GM23248 (cell line): Measurements from ENCODE around the gene NENF. TPM values are rescaled to one million over a fixed set of nuclear protein-coding genes. Genes with fewer than 3 reads are reported as not detected.

Experiments
- DNase-seq: peaks from one replicate; pipeline ENCODE4 v3.0.0-alpha.2; 2015
- H2AFZ ChIP-seq: fragments of 200-600 bp; sonication (generic); 2 replicates; pipeline ENCODE4 v1.6.1; 2016; ENCODE audit warnings: antibody characterized with exemption
- H3F3A ChIP-seq: fragments of 200-600 bp; sonication (generic); 2 replicates; pipeline ENCODE4 v1.6.1; 2016; ENCODE audit warnings: mild to moderate bottlenecking, antibody characterized with exemption, mixed run types; ENCODE audit not compliant: insufficient read depth
- H3K27ac ChIP-seq: fragments of 200-600 bp; sonication (generic); 2 replicates; pipeline ENCODE4 v1.5.1; 2016; ENCODE audit warnings: mild to moderate bottlenecking
- H3K27me3 ChIP-seq: fragments of 200-600 bp; sonication (generic); replicated peaks from 2 replicates; pipeline ENCODE4 v1.6.1; 2016; ENCODE audit warnings: mild to moderate bottlenecking; ENCODE audit not compliant: insufficient read depth
- H3K36me3 ChIP-seq: fragments of 200-600 bp; sonication (generic); 2 replicates; pipeline ENCODE4 v1.6.1; 2016; ENCODE audit warnings: low read depth, mild to moderate bottlenecking
- H3K4me1 ChIP-seq: fragments of 200-600 bp; sonication (generic); 2 replicates; pipeline ENCODE4 v1.6.1; 2016; ENCODE audit warnings: mild to moderate bottlenecking; ENCODE audit not compliant: insufficient read depth
- H3K4me2 ChIP-seq: fragments of 200-600 bp; sonication (generic); one replicate; pipeline ENCODE4 v1.6.1; 2016; ENCODE audit warnings: mild to moderate bottlenecking; ENCODE audit not compliant: unreplicated experiment
- H3K4me3 ChIP-seq: fragments of 200-600 bp; sonication (generic); 2 replicates; pipeline ENCODE4 v1.5.1; 2016; ENCODE audit warnings: mild to moderate bottlenecking
- H3K79me2 ChIP-seq: fragments of 200-600 bp; sonication (generic); 2 replicates; pipeline ENCODE4 v1.6.1; 2016; ENCODE audit warnings: mild to moderate bottlenecking; ENCODE audit not compliant: insufficient read depth
- H3K9ac ChIP-seq: fragments of 200-600 bp; sonication (generic); 2 replicates; pipeline ENCODE4 v1.6.1; 2016; ENCODE audit warnings: mild to moderate bottlenecking
- H3K9me2 ChIP-seq: fragments of 200-600 bp; sonication (generic); 2 replicates; pipeline ENCODE4 v1.6.1; 2016; ENCODE audit warnings: mixed run types, mild to moderate bottlenecking, moderate library complexity; ENCODE audit not compliant: insufficient read depth
- H3K9me3 ChIP-seq: fragments of 200-600 bp; sonication (generic); one replicate; pipeline ENCODE4 v1.6.1; 2017; ENCODE audit warnings: low read depth
- H4K20me1 ChIP-seq: fragments of 200-600 bp; sonication (generic); 2 replicates; pipeline ENCODE4 v1.6.0; 2016; ENCODE audit not compliant: insufficient read depth
- EZH2 ChIP-seq: fragments of 200-600 bp; sonication (generic); IDR thresholded peaks from 2 replicates; pipeline ENCODE4 v1.6.1; 2018; ENCODE audit warnings: antibody characterized with exemption, mild to moderate bottlenecking; ENCODE audit not compliant: insufficient read depth, poor library complexity, severe bottlenecking
- EZH2phosphoT487 ChIP-seq: fragments of 200-600 bp; sonication (generic); IDR thresholded peaks from 2 replicates; pipeline ENCODE4 v1.6.1; 2018; ENCODE audit warnings: antibody characterized with exemption, moderate library complexity, mild to moderate bottlenecking, low read depth; ENCODE audit not compliant: insufficient read depth
- WGBS, 2 experiments: methylation state at CpG; one replicate each; pipeline ENCODE4 v1.1.6; 2015 to 2017; ENCODE audit warnings: low lambda C conversion rate in 2 of 2, low coverage in 1 of 2; ENCODE audit errors: missing lambda C conversion rate in 2 of 2; 5-methylcytosine and 5-hydroxymethylcytosine counted together
- in situ Hi-C: fragments of 300-500 bp; cut with MboI; formaldehyde crosslinking; loops from 2 replicates; pipeline ENCODE4 v1.15.0; 2020
- polyA plus RNA-seq: library from polyadenylated mRNA; unstranded; fragments of >200 nt; fragmentation: Nextera tagmentation; extraction: Ambion mirVana; gene quantifications from 2 replicates; pipeline ENCODE4 v1.2.1, GENCODE V29; 2016
- total RNA-seq: library from RNA; depleted of rRNA; stranded (reverse); fragments of >200 nt; shearing (Covaris generic); gene quantifications from 2 replicates; pipeline ENCODE4 v1.2.3, GENCODE V29; 2014

The NENF gene
- total and polyA plus RNA-seq, 2 experiments from 2014 or later, result 86.9 to 162 TPM

GRCh38 chr1:212453156-212453857 is 20.6 kb downstream of the NENF start:
- in situ Hi-C loops, result loop anchor here (10.0 to 25.0 kb wide), 3 partner anchors 389 to 769 kb away; no protein-coding TSS in a partner anchor
- Histone ChIP-seq H2AFZ (no peak overlapping the region), H3K79me2 (no peaks in the 10 kb centered on the region)

GRCh38 chr1:212454741-212455140 is 22.0 kb downstream of the NENF start:
- no peaks in the 10 kb centered on the region for H3K27me3 ChIP-seq
- H3K4me2 ChIP-seq, result no peak overlapping the region
- in situ Hi-C loops, result loop anchor here (10.0 to 25.0 kb wide), 3 partner anchors 390 to 770 kb away; no protein-coding TSS in a partner anchor
- H3K4me3 ChIP-seq, result no peak overlapping the region
- no peak for DNase-seq
- H4K20me1 ChIP-seq, result no peaks in the 10 kb centered on the region
- no peaks in the 10 kb centered on the region for H3K9me2 ChIP-seq
- TF ChIP-seq EZH2 (no peak), EZH2phosphoT487 (no peak)
- H3F3A ChIP-seq, result no peaks in the 10 kb centered on the region
- WGBS, 2 experiments, result 81 to 86% methylated on average over 3 of the region's 3 CpGs
- H3K36me3 ChIP-seq, result no peaks in the 10 kb centered on the region
- peaks cover 4% of the 10 kb centered on the region; the same call in 1 of the 2 replicates for H3K4me1 ChIP-seq
- no peak overlapping the region for H2AFZ ChIP-seq
- H3K79me2 ChIP-seq, result no peaks in the 10 kb centered on the region
- no peaks in the 10 kb centered on the region for H3K9me3 ChIP-seq
- H3K9ac ChIP-seq, result no peak overlapping the region
- no peak overlapping the region for H3K27ac ChIP-seq

More at GRCh38 chr1:212453156-212453857, 20.6 kb downstream of the NENF start:
- no peak for DNase-seq
- Histone ChIP-seq H3K9me3 (no peaks in the 10 kb centered on the region), H3K36me3 (no peaks in the 10 kb centered on the region), H3K9ac (no peak overlapping the region), H3K4me1 (peaks cover 4% of the 10 kb centered on the region; the same call in 1 of the 2 replicates), H3K4me3 (no peak overlapping the region), H3K9me2 (no peaks in the 10 kb centered on the region), H3K27me3 (no peaks in the 10 kb centered on the region), H3F3A (no peaks in the 10 kb centered on the region), H3K27ac (no peak overlapping the region), H3K4me2 (no peak overlapping the region), H4K20me1 (no peaks in the 10 kb centered on the region)
- 52 to 54% methylated on average over 12 of the region's 12 CpGs for WGBS, 2 experiments
- TF ChIP-seq EZH2 (no peak), EZH2phosphoT487 (no peak)

- 48 to 58% methylated on average over 2 of the region's 2 CpGs for WGBS, 2 experiments
- TF ChIP-seq EZH2phosphoT487, result no peak
- TF ChIP-seq EZH2, result no peak
- H3K9me3 ChIP-seq, result no peaks in the 10 kb centered on the region
- no peak overlapping the region for H3K9ac ChIP-seq
- no peak for DNase-seq
- H3K27ac ChIP-seq, result no peak overlapping the region
- in situ Hi-C loops, result loop anchor here (10.0 to 25.0 kb wide), 3 partner anchors 391 to 771 kb away; no protein-coding TSS in a partner anchor
- H3K4me3 ChIP-seq, result no peak overlapping the region
- H3K4me1 ChIP-seq, result peaks cover 4% of the 10 kb centered on the region; the same call in 1 of the 2 replicates
- no peaks in the 10 kb centered on the region for H3K9me2 ChIP-seq
- H3K79me2 ChIP-seq, result no peaks in the 10 kb centered on the region
- H3K27me3 ChIP-seq, result no peaks in the 10 kb centered on the region
- no peaks in the 10 kb centered on the region for H3F3A ChIP-seq
- no peak overlapping the region for H2AFZ ChIP-seq
- no peaks in the 10 kb centered on the region for H4K20me1 ChIP-seq
- no peaks in the 10 kb centered on the region for H3K36me3 ChIP-seq
- no peak overlapping the region for H3K4me2 ChIP-seq
These were observed 22.7 kb downstream of the NENF start for GRCh38 chr1:212455401-212455800.

GRCh38 chr1:212455803-212456528 is 23.2 kb downstream of the NENF start:
- TF ChIP-seq EZH2phosphoT487 (no peak), EZH2 (no peak)
- H3K9me2 ChIP-seq, result no peaks in the 10 kb centered on the region
- H3K27me3 ChIP-seq, result no peaks in the 10 kb centered on the region
- H2AFZ ChIP-seq, result no peak overlapping the region
- no peak overlapping the region for H3K4me2 ChIP-seq
- H3K27ac ChIP-seq, result no peak overlapping the region
- 35 to 36% methylated on average over 10 of the region's 10 CpGs for WGBS, 2 experiments
- H3F3A ChIP-seq, result no peaks in the 10 kb centered on the region
- no peaks in the 10 kb centered on the region for H3K9me3 ChIP-seq
- in situ Hi-C loops, result loop anchor here (10.0 to 25.0 kb wide), 3 partner anchors 391 to 771 kb away; no protein-coding TSS in a partner anchor
- DNase-seq, result peak; percentile 76
- no peak overlapping the region for H3K9ac ChIP-seq
- H3K4me3 ChIP-seq, result no peak overlapping the region
- no peaks in the 10 kb centered on the region for H3K36me3 ChIP-seq
- H4K20me1 ChIP-seq, result no peaks in the 10 kb centered on the region
- no peaks in the 10 kb centered on the region for H3K79me2 ChIP-seq
- H3K4me1 ChIP-seq, result peaks cover 4% of the 10 kb centered on the region; the same call in 1 of the 2 replicates
